Measurements from ENCODE around the gene ABO.
"Not testable (repeated sequence)": the region's sequence is repeated elsewhere in the genome, so short reads cannot be mapped to it uniquely, and the experiment has no call there.

- TF ChIP-seq POLR2A, CTCF, POLR2AphosphoS5 (IDR thresholded peaks at IDR 0.05): not testable (repeated sequence)
Observed at GRCh38 chr9:133228474-133229193, 46.4 kb downstream of the ABO start.
